GM19438 (cell line): ENCODE measurements around the gene ZBED4.

Experiments used
- ATAC-seq: cut with Tn5 transposase; IDR thresholded peaks from one replicate; pipeline ENCODE4 v1.9.1; 2021; ENCODE audit warnings: low read depth; ENCODE audit not compliant: unreplicated experiment

Gene ZBED4

GRCh38 chr22:49825944-49826602, 27.6 kb upstream of the ZBED4 start:
- ATAC-seq = no peak

GRCh38 chr22:49826603-49827270, 26.9 kb upstream of the ZBED4 start:
- no peak for ATAC-seq

- no peak for ATAC-seq
These were observed 26.3 kb upstream of the ZBED4 start for GRCh38 chr22:49827271-49827852.

GRCh38 chr22:49827853-49828598, 25.6 kb upstream of the ZBED4 start, which contains the start of gene BRD1:
BRD1 (minus strand) TSS chr22:49827873; CDS start chr22:49824317, 3,556 bp downstream.
- ATAC-seq = no peak

- ATAC-seq = no peak
These were observed 25.1 kb upstream of the ZBED4 start for GRCh38 chr22:49828599-49828965.

DNA sequence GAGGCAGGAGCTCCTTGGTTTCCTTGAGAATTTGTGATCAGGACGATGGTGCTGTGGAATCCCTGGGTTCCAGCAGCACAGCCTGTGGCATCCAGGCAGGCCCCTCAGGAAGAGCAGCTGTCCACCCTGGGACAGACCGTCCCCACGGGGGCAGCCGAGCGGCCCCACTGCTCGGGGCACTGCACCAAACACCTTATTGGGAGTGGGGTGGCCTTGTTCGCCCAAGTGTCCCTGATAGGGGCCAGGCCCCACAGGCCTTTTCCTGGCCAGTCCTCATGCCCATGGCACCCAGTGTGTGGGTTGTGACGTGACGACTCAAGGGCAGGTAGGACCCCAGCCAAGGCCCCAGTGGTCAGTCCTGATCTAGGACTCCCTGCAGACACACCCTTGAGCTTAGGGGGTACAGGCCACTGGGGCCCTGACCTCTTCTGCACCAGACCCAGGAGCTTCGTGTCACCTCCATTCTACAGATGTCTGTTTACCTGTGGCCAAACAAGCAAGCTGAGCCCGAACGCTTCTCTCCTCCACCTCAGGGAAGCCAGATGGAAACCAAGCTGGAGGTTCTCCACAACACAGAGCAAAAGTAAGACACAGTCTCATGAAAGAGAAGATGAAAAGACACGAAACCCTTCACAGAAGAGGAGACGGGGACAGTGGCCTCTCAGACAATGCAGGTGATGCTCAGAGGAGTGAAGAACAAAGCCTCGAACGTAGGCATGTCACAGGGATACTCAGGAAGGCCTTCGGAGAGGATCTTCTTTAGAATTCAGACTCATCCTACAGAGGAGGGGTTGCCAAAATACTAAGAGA, 24.4 kb upstream of the ZBED4 start:
- no peak for ATAC-seq

DNA sequence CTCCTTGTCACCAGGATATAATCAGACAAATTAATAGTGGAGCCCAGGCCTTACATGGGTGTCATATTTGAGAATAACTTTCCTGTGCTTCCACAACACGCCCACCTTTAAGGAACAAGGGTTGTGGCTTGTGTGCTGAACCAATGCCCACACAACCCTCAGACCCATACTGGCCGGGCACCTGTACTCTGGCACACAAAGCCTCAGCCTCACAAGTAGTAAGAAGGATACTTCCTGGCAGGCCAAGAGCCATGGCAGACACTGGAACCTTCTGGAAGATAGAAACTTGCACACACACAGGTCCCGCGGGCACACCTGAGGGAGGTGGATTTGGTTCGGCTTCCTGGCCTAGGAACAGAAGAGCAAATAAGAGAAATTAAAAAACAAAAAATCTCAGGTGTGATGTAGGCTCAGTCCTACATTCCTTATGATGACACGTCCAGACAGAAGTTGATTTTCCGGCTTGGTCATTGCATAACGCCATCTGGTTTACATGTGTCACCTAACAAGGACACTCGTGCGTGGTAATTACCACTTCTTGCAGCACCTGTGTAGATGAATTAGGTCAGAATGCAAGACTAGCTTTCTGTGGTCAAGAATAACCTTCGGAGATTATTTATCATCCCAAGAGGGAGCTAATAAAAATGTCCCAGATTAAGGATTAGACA, 20.2 kb upstream of the ZBED4 start:
- ATAC-seq = no peak

- ATAC-seq = no peak
These were observed 14.6 kb upstream of the ZBED4 start for GRCh38 chr22:49838771-49839717.

- ATAC-seq = no peak
These were observed 8.4 kb upstream of the ZBED4 start for GRCh38 chr22:49845241-49845640.

- no peak for ATAC-seq
These were observed 7.8 kb upstream of the ZBED4 start for GRCh38 chr22:49845666-49846459.

GRCh38 chr22:49847751-49848689, 5.6 kb upstream of the ZBED4 start:
- no peak for ATAC-seq

- ATAC-seq = no peak
These were observed 4.9 kb upstream of the ZBED4 start for GRCh38 chr22:49848690-49849160.

- no peak for ATAC-seq
These were observed 4.3 kb upstream of the ZBED4 start for GRCh38 chr22:49849161-49850020.

DNA sequence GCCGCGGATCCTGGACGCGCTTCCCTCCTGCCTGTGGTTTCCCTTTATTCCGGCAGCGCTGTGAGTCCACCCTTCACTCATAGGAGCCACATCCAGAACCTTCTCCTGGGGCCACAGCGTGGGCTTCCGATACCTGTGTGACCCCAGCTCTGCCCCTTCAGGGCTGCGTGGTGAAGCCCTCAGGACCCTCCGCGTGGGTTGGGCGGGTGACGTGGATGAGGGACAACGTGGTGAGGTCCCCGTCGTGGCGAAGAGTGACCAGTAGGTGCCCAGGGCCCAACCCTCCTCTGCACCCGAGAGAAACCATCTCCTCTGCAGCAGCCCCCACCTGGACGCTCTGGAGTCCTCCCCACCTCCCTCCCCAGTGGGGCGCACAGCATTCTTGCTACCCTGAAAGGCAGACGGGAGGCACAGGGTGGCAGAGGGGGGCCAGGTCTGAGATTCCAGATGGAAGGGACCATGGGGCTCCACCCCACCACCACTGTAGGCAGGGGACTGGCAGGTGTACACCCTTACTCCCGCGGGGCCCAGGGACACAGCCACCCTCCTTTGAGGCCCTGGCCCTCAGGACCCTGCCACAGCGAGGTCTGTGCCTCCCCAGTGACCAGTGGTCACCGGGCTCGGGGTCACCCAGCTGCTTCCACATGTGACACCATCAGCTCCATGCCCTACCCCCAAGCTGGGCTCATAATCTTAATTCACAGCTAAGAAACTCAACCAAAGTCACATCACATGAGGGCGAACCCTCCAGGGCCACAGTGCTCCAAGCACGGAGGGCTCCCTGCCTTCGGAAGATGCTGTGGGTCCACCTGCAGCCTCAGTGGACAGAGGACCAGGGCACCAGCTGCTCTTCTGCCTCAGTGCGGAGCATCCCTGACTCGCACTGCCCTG, 3.4 kb upstream of the ZBED4 start:
- no peak for ATAC-seq
